HCT116 (cell line): ENCODE results near the gene CHCHD10. TPM values are rescaled to one million over a fixed set of nuclear protein-coding genes. Genes with fewer than 3 reads are reported as not detected.

Experiments used
- ATAC-seq: fragments of 200-7000 bp; cut with Tn5 transposase; 2 replicates; pipeline ENCODE4 v1.9.1; 2020; ENCODE audit warnings: mild to moderate bottlenecking, moderate library complexity
- BruUV-seq: library from RNA; stranded (reverse); fragments of 400-500 nt; replicated peaks from 2 replicates; lab custom pipeline; 2021; lab: Mats Ljungman, UMichigan
- CTCF ChIA-PET: fragments of 300-600 bp; sonication (Branson Sonifier 250); formaldehyde crosslinking; loops from one replicate; lab custom pipeline; 2021; ENCODE audit warnings: antibody characterized with exemption; lab: Charles Lee
- POLR2A ChIA-PET: fragments of 300-600, 350-600 bp; sonication (Branson Sonifier 250); formaldehyde crosslinking; loops from one replicate; lab custom pipeline; 2021; ENCODE audit warnings: antibody characterized with exemption; lab: Charles Lee
- RAD21 ChIA-PET, 2 experiments: fragments of 300-600 bp; sonication (Branson Sonifier 250); formaldehyde crosslinking; loops; one replicate each; lab custom pipeline; 2023; ENCODE audit warnings: low total read pairs in 2 of 2; ENCODE audit not compliant: uncharacterized antibody in 2 of 2, unreplicated experiment in 2 of 2, low non-redundant PET in 1 of 2; lab: Charles Lee
- DNase-seq: peaks from one replicate; pipeline ENCODE4 v3.0.0-alpha.2; 2010; ENCODE audit warnings: low read depth, low spot score
- H2AFZ ChIP-seq: fragments of 200-600 bp; shearing (Covaris generic), sonication (generic); 2 replicates; pipeline ENCODE4 v1.6.1; 2017; ENCODE audit warnings: low read depth, mixed run types, mixed read lengths, antibody characterized with exemption, low read length; ENCODE audit not compliant: poor library complexity, severe bottlenecking
- H3K27ac ChIP-seq: 2 replicates; pipeline ENCODE4 v1.5.1; 2012; ENCODE audit warnings: low read depth, low read length
- H3K27me3 ChIP-seq: fragments of 200-600 bp; sonication (generic); 2 replicates; pipeline ENCODE4 v1.6.1; 2016; ENCODE audit warnings: mixed run types, low read length, mixed read lengths; ENCODE audit not compliant: insufficient read depth
- H3K36me3 ChIP-seq, 2 experiments: fragments of 200-500 bp in 1 of 2; fragments of 200-600 bp in 1 of 2; sonication (Bioruptor generic) in 1 of 2; sonication (generic) in 1 of 2; 2 replicates each; pipeline versions ENCODE4 v1.5.1 to v1.6.1; 2014 to 2016; ENCODE audit warnings: low read length in 2 of 2, inconsistent platforms in 1 of 2, mixed read lengths in 1 of 2, mixed run types in 1 of 2; ENCODE audit not compliant: insufficient read depth in 2 of 2, control insufficient read depth in 1 of 2
- H3K4me1 ChIP-seq, 2 experiments: fragments of 200-600 bp in 1 of 2; sonication (generic) in 1 of 2; 2 replicates each; pipeline versions ENCODE4 v1.5.1 to v1.6.1; 2012 to 2017; ENCODE audit warnings: low read length in 2 of 2, inconsistent platforms in 1 of 2, mild to moderate bottlenecking in 1 of 2, mixed read lengths in 1 of 2, mixed run types in 1 of 2, moderate library complexity in 1 of 2; ENCODE audit not compliant: insufficient read depth in 2 of 2, control insufficient read depth in 1 of 2
- H3K4me2 ChIP-seq: fragments of 200-600 bp; sonication (generic); 2 replicates; pipeline ENCODE4 v1.6.1; 2017; ENCODE audit warnings: mixed run types, low read length, mixed read lengths
- H3K4me3 ChIP-seq, 2 experiments: fragments of 200-600 bp in 1 of 2; sonication (generic) in 1 of 2; replicated peaks in 1 of 2; 2 replicates each; pipeline ENCODE4 v1.5.1; 2011 to 2016; ENCODE audit warnings: low read length in 2 of 2, control low read depth in 1 of 2, low read depth in 1 of 2, mild to moderate bottlenecking in 1 of 2, mixed read lengths in 1 of 2, mixed run types in 1 of 2
- H3K79me2 ChIP-seq: fragments of 200-600 bp; sonication (generic); 2 replicates; pipeline ENCODE4 v1.6.1; 2017; ENCODE audit warnings: mild to moderate bottlenecking, mixed run types, low read length, moderate library complexity, mixed read lengths; ENCODE audit not compliant: insufficient read depth
- H3K9ac ChIP-seq: fragments of 200-600 bp; sonication (generic); 2 replicates; pipeline ENCODE4 v1.6.1; 2016; ENCODE audit warnings: low read length, mixed read lengths
- H3K9me2 ChIP-seq: fragments of 200-600 bp; sonication (generic), shearing (Covaris generic); 2 replicates; pipeline ENCODE4 v1.6.1; 2017; ENCODE audit warnings: mixed run types, mild to moderate bottlenecking, moderate library complexity; ENCODE audit not compliant: insufficient read depth
- H3K9me3 ChIP-seq, 2 experiments: fragments of 200-500 bp in 1 of 2; fragments of 200-600 bp in 1 of 2; sonication (Bioruptor generic) in 1 of 2; sonication (generic) in 1 of 2; 2 replicates each; pipeline ENCODE4 v1.6.1; 2014 to 2017; ENCODE audit warnings: low read length in 2 of 2, mixed read lengths in 2 of 2, inconsistent platforms in 1 of 2, low read depth in 1 of 2, mild to moderate bottlenecking in 1 of 2, mixed run types in 1 of 2, moderate library complexity in 1 of 2; ENCODE audit not compliant: control insufficient read depth in 1 of 2, insufficient read depth in 1 of 2
- H4K20me1 ChIP-seq: fragments of 200-600 bp; sonication (generic), shearing (Covaris generic); 2 replicates; pipeline ENCODE4 v1.6.1; 2017; ENCODE audit warnings: mixed run types, mild to moderate bottlenecking, moderate library complexity; ENCODE audit not compliant: insufficient read depth
- CBX3 ChIP-seq: IDR thresholded peaks from 2 replicates; pipeline ENCODE4 v1.6.1; 2012; ENCODE audit warnings: low read depth
- ELF1 ChIP-seq: IDR thresholded peaks from 2 replicates; pipeline ENCODE4 v1.6.1; 2012; ENCODE audit warnings: low read depth, borderline replicate concordance
- EZH2 ChIP-seq: fragments of 200-600 bp; sonication (generic); IDR thresholded peaks from 2 replicates; pipeline ENCODE4 v1.6.1; 2017; ENCODE audit warnings: antibody characterized with exemption, mixed run types
- EZH2phosphoT487 ChIP-seq: fragments of 200-600 bp; IDR thresholded peaks from 2 replicates; pipeline ENCODE4 v1.6.1; 2018; ENCODE audit warnings: antibody characterized with exemption, borderline replicate concordance
- MAX ChIP-seq: IDR thresholded peaks from 2 replicates; pipeline ENCODE4 v1.6.1; 2012
- POLR2A ChIP-seq: IDR thresholded peaks from 2 replicates; pipeline ENCODE4 v1.7.0; 2011; ENCODE audit warnings: borderline replicate concordance; ENCODE audit not compliant: insufficient read depth, insufficient read length; ENCODE audit errors: extremely low read depth
- SRF ChIP-seq: IDR thresholded peaks from 2 replicates; pipeline ENCODE4 v1.6.1; 2012; ENCODE audit warnings: low read depth
- TCF7L2 ChIP-seq: IDR thresholded peaks from 2 replicates; pipeline ENCODE4 v1.7.0; 2011; ENCODE audit warnings: borderline replicate concordance, inconsistent platforms; ENCODE audit not compliant: insufficient read depth, insufficient read length; ENCODE audit errors: extremely low read depth
- YY1 ChIP-seq: IDR thresholded peaks from 2 replicates; pipeline ENCODE4 v1.6.1; 2011; ENCODE audit warnings: low read length, low read depth, moderate library complexity, mild to moderate bottlenecking; ENCODE audit not compliant: insufficient replicate concordance; ENCODE audit errors: extremely low read depth
- ZFX ChIP-seq: fragments of 450-650 bp; IDR thresholded peaks from 2 replicates; pipeline ENCODE4 v1.6.1; 2017
- ZNF274 ChIP-seq: fragments of 200-500 bp; sonication (Bioruptor generic); IDR thresholded peaks from 2 replicates; pipeline ENCODE4 v1.6.1; 2014; ENCODE audit warnings: mild to moderate bottlenecking, low read depth, low read length, inconsistent platforms
- intact Hi-C: fragments of 100-400 bp; cut with micrococcal nuclease; formaldehyde crosslinking; loops from 2 replicates; pipeline ENCODE4 v1.10.0; 2022
- total RNA-seq: library from RNA; stranded (reverse); gene quantifications from one replicate; pipeline ENCODE4 v1.2.1, GENCODE V29; 2021; ENCODE audit not compliant: unreplicated experiment
- TF ChIP-seq, protein P1 (sequence below): IDR thresholded peaks from 2 replicates; pipeline ENCODE4 v1.6.1; 2011; ENCODE audit warnings: mild to moderate bottlenecking, low read length, moderate library complexity; ENCODE audit not compliant: insufficient replicate concordance; ENCODE audit errors: extremely low read depth

Gene CHCHD10
- total RNA-seq, 1 experiment from 2014 or later: 279 TPM

DNA sequence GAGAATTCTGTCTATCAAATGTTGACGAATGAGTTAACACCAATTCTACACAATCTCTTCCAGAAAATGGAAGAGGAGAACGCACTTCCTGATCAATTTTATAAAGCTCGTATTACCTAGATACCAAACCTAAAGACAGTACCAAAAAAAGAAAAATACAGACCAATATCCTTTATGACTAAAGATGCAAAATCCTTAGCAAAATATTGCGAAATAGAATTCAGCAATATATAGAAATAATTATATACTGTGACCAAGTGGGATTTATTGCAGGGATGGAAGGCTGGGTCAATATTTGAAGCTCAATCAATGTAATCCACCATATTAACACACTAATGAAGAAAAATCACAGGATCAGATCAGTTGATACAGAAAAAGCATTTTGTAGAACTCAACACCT, 44.6 kb upstream of the CHCHD10 start:
- no peaks in the 10 kb centered on the region for H3K27me3 ChIP-seq
- BruUV-seq: no TSS peak
- H4K20me1 ChIP-seq: no peaks in the 10 kb centered on the region

GRCh38 chr22:23806837-23807236, 39.1 kb upstream of the CHCHD10 start:
- peaks cover 32 to 35% of the 10 kb centered on the region in 2 experiments for H3K36me3 ChIP-seq
- intact Hi-C loops: no loop called here
- no TSS peak for BruUV-seq
- H3K27me3 ChIP-seq: no peaks in the 10 kb centered on the region
- ATAC-seq (no peak), DNase-seq (no peak)
- H3K4me2 ChIP-seq: no peak overlapping the region
- H4K20me1 ChIP-seq: no peaks in the 10 kb centered on the region
- no peaks in the 10 kb centered on the region for H3K9me3 ChIP-seq
- no peak overlapping the region for H3K9ac ChIP-seq
- CTCF ChIA-PET: no interaction called here
- H2AFZ ChIP-seq: no peak overlapping the region
- no peak overlapping the region for H3K4me3 ChIP-seq
- RAD21 ChIA-PET: no interaction called here
- no peaks in the 10 kb centered on the region for H3K79me2 ChIP-seq
- POLR2A ChIA-PET: no interaction called here
- no peak for TF ChIP-seq ZFX
- TF ChIP-seq SRF: no peak
- TF ChIP-seq MAX: no peak
- no peak for TF ChIP-seq ZNF274
- TF ChIP-seq EZH2: no peak
- TF ChIP-seq POLR2A: no peak
- H3K27ac ChIP-seq: no peak overlapping the region
- no peaks in the 10 kb centered on the region for H3K4me1 ChIP-seq
- no peaks in the 10 kb centered on the region for H3K9me2 ChIP-seq

More for the DNA sequence above, 44.6 kb upstream of the CHCHD10 start:
- Histone ChIP-seq H3K9me3 (no peaks in the 10 kb centered on the region), H3K36me3 (peaks cover 8 to 13% of the 10 kb centered on the region in 2 experiments; a peak in 3 of 4 replicates), H2AFZ (no peak overlapping the region), H3K4me1 (no peaks in the 10 kb centered on the region), H3K4me2 (no peak overlapping the region), H3K9ac (no peak overlapping the region), H3K4me3 (no peak overlapping the region), H3K9me2 (no peaks in the 10 kb centered on the region), H3K79me2 (no peaks in the 10 kb centered on the region), H3K27ac (no peak overlapping the region)
- DNase-seq (no peak), ATAC-seq (no peak)
- ChIA-PET RAD21 (no interaction called here), POLR2A (no interaction called here), CTCF (no interaction called here)
- intact Hi-C loops: no loop called here
- TF ChIP-seq YY1: no peak
- no peak for TF ChIP-seq MAX
- TF ChIP-seq ZFX: no peak
- no peak for TF ChIP-seq CBX3
- no peak for TF ChIP-seq EZH2phosphoT487
- TF ChIP-seq ELF1: no peak
- TF ChIP-seq, protein P1, sequence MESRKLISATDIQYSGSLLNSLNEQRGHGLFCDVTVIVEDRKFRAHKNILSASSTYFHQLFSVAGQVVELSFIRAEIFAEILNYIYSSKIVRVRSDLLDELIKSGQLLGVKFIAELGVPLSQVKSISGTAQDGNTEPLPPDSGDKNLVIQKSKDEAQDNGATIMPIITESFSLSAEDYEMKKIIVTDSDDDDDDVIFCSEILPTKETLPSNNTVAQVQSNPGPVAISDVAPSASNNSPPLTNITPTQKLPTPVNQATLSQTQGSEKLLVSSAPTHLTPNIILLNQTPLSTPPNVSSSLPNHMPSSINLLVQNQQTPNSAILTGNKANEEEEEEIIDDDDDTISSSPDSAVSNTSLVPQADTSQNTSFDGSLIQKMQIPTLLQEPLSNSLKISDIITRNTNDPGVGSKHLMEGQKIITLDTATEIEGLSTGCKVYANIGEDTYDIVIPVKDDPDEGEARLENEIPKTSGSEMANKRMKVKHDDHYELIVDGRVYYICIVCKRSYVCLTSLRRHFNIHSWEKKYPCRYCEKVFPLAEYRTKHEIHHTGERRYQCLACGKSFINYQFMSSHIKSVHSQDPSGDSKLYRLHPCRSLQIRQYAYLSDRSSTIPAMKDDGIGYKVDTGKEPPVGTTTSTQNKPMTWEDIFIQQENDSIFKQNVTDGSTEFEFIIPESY: no peak
- TF ChIP-seq TCF7L2: no peak
- TF ChIP-seq POLR2A: no peak
